Measurements from ENCODE around the gene NLRC5. TPM values are rescaled to one million over a fixed set of nuclear protein-coding genes. Genes with fewer than 3 reads are reported as not detected.

Gene NLRC5
- total RNA-seq, 1 donor from 2014 or later, result 47.5 TPM

DNA sequence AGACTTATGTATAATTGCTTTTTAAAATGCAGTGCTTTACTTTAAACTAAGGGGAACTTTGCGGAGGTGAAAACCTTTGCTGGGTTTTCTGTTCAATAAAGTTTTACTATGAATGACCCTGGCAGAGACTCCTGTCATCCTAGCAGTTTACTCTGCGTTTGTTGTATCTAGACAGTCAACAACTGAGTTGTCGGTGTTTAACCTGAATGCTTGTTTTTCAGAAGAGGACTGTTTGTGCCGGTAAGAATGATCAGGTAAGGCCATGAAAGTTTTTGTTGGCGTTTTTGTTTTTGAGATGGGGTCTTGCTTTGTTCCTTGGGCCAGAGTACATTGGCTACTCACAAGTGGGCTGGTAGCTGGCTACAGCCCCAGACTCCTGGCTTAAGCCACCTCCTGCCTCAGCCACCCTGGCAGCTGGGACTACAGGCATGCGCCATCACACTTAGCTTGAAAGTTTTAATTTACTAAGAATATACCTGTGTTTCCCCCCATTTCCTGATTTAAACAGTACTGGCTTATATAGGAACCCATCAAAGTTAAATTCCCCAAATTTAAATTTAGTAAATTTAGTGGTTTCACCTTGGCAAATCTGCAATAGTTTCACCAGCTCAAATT lies 45.5 kb upstream of the NLRC5 start:
- peaks cover 43% of the 10 kb centered on the region for H3K4me1 ChIP-seq
- DNase-seq, result no peak
- ATAC-seq, result no peak
- H3K27ac ChIP-seq, result no peak overlapping the region
- H3K36me3 ChIP-seq, result peaks cover 82% of the 10 kb centered on the region
- H3K27me3 ChIP-seq (ENCODE audit: low read depth), result no peaks in the 10 kb centered on the region
- TF ChIP-seq, protein P1, sequence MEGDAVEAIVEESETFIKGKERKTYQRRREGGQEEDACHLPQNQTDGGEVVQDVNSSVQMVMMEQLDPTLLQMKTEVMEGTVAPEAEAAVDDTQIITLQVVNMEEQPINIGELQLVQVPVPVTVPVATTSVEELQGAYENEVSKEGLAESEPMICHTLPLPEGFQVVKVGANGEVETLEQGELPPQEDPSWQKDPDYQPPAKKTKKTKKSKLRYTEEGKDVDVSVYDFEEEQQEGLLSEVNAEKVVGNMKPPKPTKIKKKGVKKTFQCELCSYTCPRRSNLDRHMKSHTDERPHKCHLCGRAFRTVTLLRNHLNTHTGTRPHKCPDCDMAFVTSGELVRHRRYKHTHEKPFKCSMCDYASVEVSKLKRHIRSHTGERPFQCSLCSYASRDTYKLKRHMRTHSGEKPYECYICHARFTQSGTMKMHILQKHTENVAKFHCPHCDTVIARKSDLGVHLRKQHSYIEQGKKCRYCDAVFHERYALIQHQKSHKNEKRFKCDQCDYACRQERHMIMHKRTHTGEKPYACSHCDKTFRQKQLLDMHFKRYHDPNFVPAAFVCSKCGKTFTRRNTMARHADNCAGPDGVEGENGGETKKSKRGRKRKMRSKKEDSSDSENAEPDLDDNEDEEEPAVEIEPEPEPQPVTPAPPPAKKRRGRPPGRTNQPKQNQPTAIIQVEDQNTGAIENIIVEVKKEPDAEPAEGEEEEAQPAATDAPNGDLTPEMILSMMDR (IDR thresholded peaks at IDR 0.05), result no peak
- H3K4me3 ChIP-seq, result no peak overlapping the region
- H3K9me3 ChIP-seq, result no peaks in the 10 kb centered on the region
- intact Hi-C loops (cut with DNase I), result no loop called here

DNA sequence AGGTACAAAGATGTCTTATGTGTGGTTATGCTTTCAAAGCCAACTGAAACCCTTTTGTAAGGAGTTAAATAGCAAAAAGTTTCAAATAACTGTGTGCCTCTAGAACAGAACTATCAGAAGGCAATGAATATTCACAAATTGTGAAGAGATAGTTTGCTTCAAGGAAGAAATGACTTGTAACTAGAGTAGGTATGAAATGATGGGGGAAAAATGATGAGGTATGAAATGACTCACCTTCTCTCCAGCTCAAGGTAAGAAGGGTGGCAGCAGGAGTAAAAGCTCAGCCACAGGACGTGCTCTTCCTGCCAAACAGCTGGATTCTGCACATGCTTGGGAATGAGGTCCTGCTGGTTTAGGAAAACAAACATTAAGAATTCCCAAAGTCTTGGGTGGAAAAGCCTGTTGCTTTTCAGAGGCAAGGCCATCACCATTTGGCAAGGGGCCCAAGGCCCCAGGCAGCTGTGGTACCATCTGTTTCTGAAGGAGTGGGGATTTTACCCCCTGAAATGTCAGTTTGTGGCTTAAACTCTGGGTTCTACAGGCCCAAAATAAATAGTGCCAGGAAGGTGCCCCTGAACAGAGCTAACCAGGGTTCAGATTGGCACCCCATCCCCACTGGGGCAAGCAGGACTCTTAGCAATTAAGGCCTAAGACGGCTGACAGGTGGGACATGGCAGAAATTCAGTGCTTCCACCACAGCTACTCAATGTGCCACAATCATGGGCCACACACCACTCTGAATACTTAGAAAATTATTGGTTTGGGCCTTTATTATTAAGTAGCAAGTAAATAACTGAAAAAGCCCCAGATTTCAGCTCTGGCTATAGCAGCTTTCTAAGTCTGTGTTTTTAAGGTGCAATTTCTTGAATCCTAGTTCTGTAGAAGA lies 44.2 kb upstream of the NLRC5 start:
- H3K36me3 ChIP-seq, result peaks cover 69% of the 10 kb centered on the region
- H3K4me1 ChIP-seq, result peaks cover 34% of the 10 kb centered on the region
- ATAC-seq (peak in 1 of 2 donors; percentile 39), DNase-seq (no peak)
- intact Hi-C loops (cut with DNase I), result no loop called here
- peak overlapping the region; percentile 47 for H3K27ac ChIP-seq
- H3K4me3 ChIP-seq, result no peak overlapping the region
- TF ChIP-seq, protein P1 (IDR thresholded peaks at IDR 0.05), result no peak
- H3K27me3 ChIP-seq (ENCODE audit: low read depth), result no peaks in the 10 kb centered on the region
- no peaks in the 10 kb centered on the region for H3K9me3 ChIP-seq

GRCh38 chr16:56945847-56946527 lies 43.4 kb upstream of the NLRC5 start:
- H3K27me3 ChIP-seq (ENCODE audit: low read depth), result no peaks in the 10 kb centered on the region
- TF ChIP-seq, protein P1 (IDR thresholded peaks at IDR 0.05), result no peak
- H3K27ac ChIP-seq, result no peak overlapping the region
- peaks cover 61% of the 10 kb centered on the region for H3K36me3 ChIP-seq
- H3K4me3 ChIP-seq, result no peak overlapping the region
- ATAC-seq (peak; percentile 29 to 60), DNase-seq (no peak)
- intact Hi-C loops (cut with DNase I), result no loop called here
- peaks cover 35% of the 10 kb centered on the region for H3K4me1 ChIP-seq
- H3K9me3 ChIP-seq, result no peaks in the 10 kb centered on the region

GRCh38 chr16:56946767-56947603 lies 42.4 kb upstream of the NLRC5 start:
- Histone ChIP-seq H3K36me3 (peaks cover 51% of the 10 kb centered on the region), H3K9me3 (no peaks in the 10 kb centered on the region), H3K4me1 (peaks cover 39% of the 10 kb centered on the region), H3K27ac (no peak overlapping the region), H3K4me3 (no peak overlapping the region), H3K27me3 (ENCODE audit: low read depth) (no peaks in the 10 kb centered on the region)
- intact Hi-C loops (cut with DNase I), result no loop called here
- TF ChIP-seq, protein P1 (IDR thresholded peaks at IDR 0.05), result no peak
- DNase-seq (no peak), ATAC-seq (no peak)

GRCh38 chr16:56947604-56947995 lies 41.8 kb upstream of the NLRC5 start:
- Histone ChIP-seq H3K27ac (no peak overlapping the region), H3K9me3 (no peaks in the 10 kb centered on the region), H3K36me3 (peaks cover 45% of the 10 kb centered on the region), H3K27me3 (ENCODE audit: low read depth) (no peaks in the 10 kb centered on the region), H3K4me3 (no peak overlapping the region), H3K4me1 (peaks cover 36% of the 10 kb centered on the region)
- intact Hi-C loops (cut with DNase I), result no loop called here
- ATAC-seq (no peak), DNase-seq (no peak)
- TF ChIP-seq, protein P1 (IDR thresholded peaks at IDR 0.05), result no peak

All from lower lobe of right lung (tissue), 2 donors.